Hematopoietic multipotent progenitor cell treated with erythropoietin and hydrocortisone succinate and interleukin-3 and kit ligand, for 8 days (in vitro differentiated cells): ENCODE measurements around the gene CDC6.

Experiments
- DNase-seq: peaks from one replicate; pipeline ENCODE4 v3.0.0-alpha.2; 2015

CDC6 gene

GRCh38 chr17:40287494-40288369, at the start of gene CDC6:
Gene CDC6, plus strand, starts transcription at chr17:40287879. Its CDS starts 1,542 bp downstream, at chr17:40289421.
- peak; percentile 100 for DNase-seq

GRCh38 chr17:40241252-40241834, 46.3 kb upstream of the CDC6 start:
- no peak for DNase-seq

GRCh38 chr17:40242774-40243173, 44.9 kb upstream of the CDC6 start:
- DNase-seq: no peak

- no peak for DNase-seq
Observed at GRCh38 chr17:40243761-40244160, 43.9 kb upstream of the CDC6 start.

GRCh38 chr17:40244255-40244654, 43.4 kb upstream of the CDC6 start:
- no peak for DNase-seq

GRCh38 chr17:40247926-40248495, 39.7 kb upstream of the CDC6 start:
- no peak for DNase-seq

GRCh38 chr17:40248507-40248906, 39.2 kb upstream of the CDC6 start:
- no peak for DNase-seq

- peak; percentile 15 for DNase-seq
Observed at GRCh38 chr17:40251576-40251975, 36.1 kb upstream of the CDC6 start.

GRCh38 chr17:40253565-40253964, 34.1 kb upstream of the CDC6 start:
- no peak for DNase-seq

- DNase-seq: no peak
Observed at GRCh38 chr17:40259505-40259904, 28.2 kb upstream of the CDC6 start.

- no peak for DNase-seq
Observed at GRCh38 chr17:40260528-40260927, 27.2 kb upstream of the CDC6 start.

- DNase-seq: no peak
Observed at GRCh38 chr17:40264458-40265185, 23.1 kb upstream of the CDC6 start.

- DNase-seq: no peak
Observed at GRCh38 chr17:40265337-40265736, 22.3 kb upstream of the CDC6 start.

GRCh38 chr17:40266882-40267281, 20.8 kb upstream of the CDC6 start:
- DNase-seq: no peak

GRCh38 chr17:40268141-40268712, 19.5 kb upstream of the CDC6 start:
- no peak for DNase-seq

GRCh38 chr17:40278414-40278813, 9.3 kb upstream of the CDC6 start:
- no peak for DNase-seq

GRCh38 chr17:40279402-40279801, 8.3 kb upstream of the CDC6 start:
- no peak for DNase-seq

GRCh38 chr17:40281663-40282062, 6.0 kb upstream of the CDC6 start:
- DNase-seq: no peak

GRCh38 chr17:40283662-40284061, 4.0 kb upstream of the CDC6 start:
- no peak for DNase-seq

GRCh38 chr17:40284085-40284713, 3.5 kb upstream of the CDC6 start:
- no peak for DNase-seq

GRCh38 chr17:40286473-40286872, 1.2 kb upstream of the CDC6 start:
- no peak for DNase-seq

- DNase-seq: no peak
Observed at GRCh38 chr17:40287159-40287493, 553 bp upstream of the CDC6 start.
